HCT116 (cell line): Measurements from ENCODE around the gene EFEMP2. TPM values are rescaled to one million over a fixed set of nuclear protein-coding genes. Genes with fewer than 3 reads are reported as not detected.

Experiments used
- ATAC-seq: fragments of 200-7000 bp; cut with Tn5 transposase; 2 replicates; pipeline ENCODE4 v1.9.1; 2020; ENCODE audit warnings: mild to moderate bottlenecking, moderate library complexity
- BruUV-seq: library from RNA; stranded (reverse); fragments of 400-500 nt; replicated peaks from 2 replicates; lab custom pipeline; 2021; lab: Mats Ljungman, UMichigan
- CTCF ChIA-PET: fragments of 300-600 bp; sonication (Branson Sonifier 250); formaldehyde crosslinking; loops from one replicate; lab custom pipeline; 2021; ENCODE audit warnings: antibody characterized with exemption; lab: Charles Lee
- POLR2A ChIA-PET: fragments of 300-600, 350-600 bp; sonication (Branson Sonifier 250); formaldehyde crosslinking; loops from one replicate; lab custom pipeline; 2021; ENCODE audit warnings: antibody characterized with exemption; lab: Charles Lee
- RAD21 ChIA-PET, 2 experiments: fragments of 300-600 bp; sonication (Branson Sonifier 250); formaldehyde crosslinking; loops; one replicate each; lab custom pipeline; 2023; ENCODE audit warnings: low total read pairs in 2 of 2; ENCODE audit not compliant: uncharacterized antibody in 2 of 2, unreplicated experiment in 2 of 2, low non-redundant PET in 1 of 2; lab: Charles Lee
- DNase-seq: peaks from one replicate; pipeline ENCODE4 v3.0.0-alpha.2; 2010; ENCODE audit warnings: low read depth, low spot score
- H2AFZ ChIP-seq: fragments of 200-600 bp; shearing (Covaris generic), sonication (generic); 2 replicates; pipeline ENCODE4 v1.6.1; 2017; ENCODE audit warnings: low read depth, mixed run types, mixed read lengths, antibody characterized with exemption, low read length; ENCODE audit not compliant: poor library complexity, severe bottlenecking
- H3K27ac ChIP-seq: 2 replicates; pipeline ENCODE4 v1.5.1; 2012; ENCODE audit warnings: low read depth, low read length
- H3K27me3 ChIP-seq: fragments of 200-600 bp; sonication (generic); 2 replicates; pipeline ENCODE4 v1.6.1; 2016; ENCODE audit warnings: mixed run types, low read length, mixed read lengths; ENCODE audit not compliant: insufficient read depth
- H3K36me3 ChIP-seq, 2 experiments: fragments of 200-500 bp in 1 of 2; fragments of 200-600 bp in 1 of 2; sonication (Bioruptor generic) in 1 of 2; sonication (generic) in 1 of 2; 2 replicates each; pipeline versions ENCODE4 v1.5.1 to v1.6.1; 2014 to 2016; ENCODE audit warnings: low read length in 2 of 2, inconsistent platforms in 1 of 2, mixed read lengths in 1 of 2, mixed run types in 1 of 2; ENCODE audit not compliant: insufficient read depth in 2 of 2, control insufficient read depth in 1 of 2
- H3K4me1 ChIP-seq, 2 experiments: fragments of 200-600 bp in 1 of 2; sonication (generic) in 1 of 2; 2 replicates each; pipeline versions ENCODE4 v1.5.1 to v1.6.1; 2012 to 2017; ENCODE audit warnings: low read length in 2 of 2, inconsistent platforms in 1 of 2, mild to moderate bottlenecking in 1 of 2, mixed read lengths in 1 of 2, mixed run types in 1 of 2, moderate library complexity in 1 of 2; ENCODE audit not compliant: insufficient read depth in 2 of 2, control insufficient read depth in 1 of 2
- H3K4me2 ChIP-seq: fragments of 200-600 bp; sonication (generic); 2 replicates; pipeline ENCODE4 v1.6.1; 2017; ENCODE audit warnings: mixed run types, low read length, mixed read lengths
- H3K4me3 ChIP-seq, 2 experiments: fragments of 200-600 bp in 1 of 2; sonication (generic) in 1 of 2; replicated peaks in 1 of 2; 2 replicates each; pipeline ENCODE4 v1.5.1; 2011 to 2016; ENCODE audit warnings: low read length in 2 of 2, control low read depth in 1 of 2, low read depth in 1 of 2, mild to moderate bottlenecking in 1 of 2, mixed read lengths in 1 of 2, mixed run types in 1 of 2
- H3K79me2 ChIP-seq: fragments of 200-600 bp; sonication (generic); 2 replicates; pipeline ENCODE4 v1.6.1; 2017; ENCODE audit warnings: mild to moderate bottlenecking, mixed run types, low read length, moderate library complexity, mixed read lengths; ENCODE audit not compliant: insufficient read depth
- H3K9ac ChIP-seq: fragments of 200-600 bp; sonication (generic); 2 replicates; pipeline ENCODE4 v1.6.1; 2016; ENCODE audit warnings: low read length, mixed read lengths
- H3K9me2 ChIP-seq: fragments of 200-600 bp; sonication (generic), shearing (Covaris generic); 2 replicates; pipeline ENCODE4 v1.6.1; 2017; ENCODE audit warnings: mixed run types, mild to moderate bottlenecking, moderate library complexity; ENCODE audit not compliant: insufficient read depth
- H3K9me3 ChIP-seq, 2 experiments: fragments of 200-500 bp in 1 of 2; fragments of 200-600 bp in 1 of 2; sonication (Bioruptor generic) in 1 of 2; sonication (generic) in 1 of 2; 2 replicates each; pipeline ENCODE4 v1.6.1; 2014 to 2017; ENCODE audit warnings: low read length in 2 of 2, mixed read lengths in 2 of 2, inconsistent platforms in 1 of 2, low read depth in 1 of 2, mild to moderate bottlenecking in 1 of 2, mixed run types in 1 of 2, moderate library complexity in 1 of 2; ENCODE audit not compliant: control insufficient read depth in 1 of 2, insufficient read depth in 1 of 2
- H4K20me1 ChIP-seq: fragments of 200-600 bp; sonication (generic), shearing (Covaris generic); 2 replicates; pipeline ENCODE4 v1.6.1; 2017; ENCODE audit warnings: mixed run types, mild to moderate bottlenecking, moderate library complexity; ENCODE audit not compliant: insufficient read depth
- CBX3 ChIP-seq: IDR thresholded peaks from 2 replicates; pipeline ENCODE4 v1.6.1; 2012; ENCODE audit warnings: low read depth
- CEBPB ChIP-seq: IDR thresholded peaks from 2 replicates; pipeline ENCODE4 v1.6.1; 2012; ENCODE audit warnings: low read depth
- EGR1 ChIP-seq: IDR thresholded peaks from 2 replicates; pipeline ENCODE4 v1.6.1; 2012; ENCODE audit warnings: low read depth
- EZH2 ChIP-seq: fragments of 200-600 bp; sonication (generic); IDR thresholded peaks from 2 replicates; pipeline ENCODE4 v1.6.1; 2017; ENCODE audit warnings: antibody characterized with exemption, mixed run types
- FOSL1 ChIP-seq: IDR thresholded peaks from 2 replicates; pipeline ENCODE4 v1.6.1; 2012; ENCODE audit warnings: low read depth
- JUND ChIP-seq: IDR thresholded peaks from 2 replicates; pipeline ENCODE4 v1.6.1; 2012
- POLR2A ChIP-seq: IDR thresholded peaks from 2 replicates; pipeline ENCODE4 v1.7.0; 2011; ENCODE audit warnings: borderline replicate concordance; ENCODE audit not compliant: insufficient read depth, insufficient read length; ENCODE audit errors: extremely low read depth
- RAD21 ChIP-seq: IDR thresholded peaks from 2 replicates; pipeline ENCODE4 v1.6.1; 2012; ENCODE audit warnings: low read depth, mild to moderate bottlenecking
- SIN3A ChIP-seq: IDR thresholded peaks from 2 replicates; pipeline ENCODE4 v1.6.1; 2012; ENCODE audit warnings: low read depth
- SP1 ChIP-seq: IDR thresholded peaks from 2 replicates; pipeline ENCODE4 v1.6.1; 2012; ENCODE audit warnings: low read depth
- ZFX ChIP-seq: fragments of 450-650 bp; IDR thresholded peaks from 2 replicates; pipeline ENCODE4 v1.6.1; 2017
- ZNF274 ChIP-seq: fragments of 200-500 bp; sonication (Bioruptor generic); IDR thresholded peaks from 2 replicates; pipeline ENCODE4 v1.6.1; 2014; ENCODE audit warnings: mild to moderate bottlenecking, low read depth, low read length, inconsistent platforms
- intact Hi-C: fragments of 100-400 bp; cut with micrococcal nuclease; formaldehyde crosslinking; loops from 2 replicates; pipeline ENCODE4 v1.10.0; 2022
- total RNA-seq: library from RNA; stranded (reverse); gene quantifications from one replicate; pipeline ENCODE4 v1.2.1, GENCODE V29; 2021; ENCODE audit not compliant: unreplicated experiment
- TF ChIP-seq, protein P1 (sequence below): IDR thresholded peaks from 2 replicates; pipeline ENCODE4 v1.6.1; 2011; ENCODE audit warnings: mild to moderate bottlenecking, low read length, moderate library complexity; ENCODE audit not compliant: insufficient replicate concordance; ENCODE audit errors: extremely low read depth
- TF ChIP-seq, protein P2 (sequence below), 3 experiments: fragments of 200-600 bp in 1 of 3; sonication (generic) in 1 of 3; IDR thresholded peaks in 2 of 3; conservative IDR thresholded peaks in 1 of 3; 2 replicates each; pipeline ENCODE4 v1.5.1; 2012 to 2017; ENCODE audit warnings: low read depth in 2 of 3, low read length in 2 of 3, antibody characterized with exemption in 1 of 3, borderline replicate concordance in 1 of 3, control low read depth in 1 of 3, mild to moderate bottlenecking in 1 of 3, mixed read lengths in 1 of 3, mixed run types in 1 of 3, moderate library complexity in 1 of 3; ENCODE audit not compliant: insufficient read depth in 1 of 3
- TF ChIP-seq, protein P3 (sequence below): IDR thresholded peaks from 2 replicates; pipeline ENCODE4 v1.6.1; 2012; ENCODE audit warnings: low read depth
- TF ChIP-seq, protein P4 (sequence below): IDR thresholded peaks from 2 replicates; pipeline ENCODE4 v1.6.1; 2012
- TF ChIP-seq, protein P5 (sequence below): IDR thresholded peaks from 2 replicates; pipeline ENCODE4 v1.6.1; 2012

Gene EFEMP2
- total RNA-seq, 1 experiment from 2014 or later, result 8.4 TPM

DNA sequence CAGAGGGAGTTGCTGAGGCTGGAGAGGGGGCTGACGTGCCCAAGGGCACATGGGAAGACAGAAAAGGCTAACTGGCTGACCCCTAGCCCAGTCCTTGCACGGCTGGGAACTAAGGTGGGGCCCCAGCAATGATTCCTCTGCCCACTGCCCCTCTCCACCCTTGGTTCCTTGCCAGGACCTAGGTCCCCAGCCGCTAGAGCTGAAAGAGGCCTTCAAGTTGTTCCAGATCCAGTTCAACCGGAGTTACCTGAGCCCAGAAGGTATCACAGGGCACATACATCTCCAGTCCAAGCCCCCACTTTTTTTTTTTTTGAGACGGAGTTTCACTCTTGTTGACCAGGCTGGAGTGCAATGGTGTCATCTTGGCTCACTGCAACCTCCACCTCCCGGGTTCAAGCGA, 7.4 kb upstream of the EFEMP2 start:
- peaks cover 5 to 29% of the 10 kb centered on the region in 2 experiments; a peak in 2 of 4 replicates for H3K36me3 ChIP-seq
- H3K4me3 ChIP-seq, result no peak overlapping the region
- TF ChIP-seq, protein P1, sequence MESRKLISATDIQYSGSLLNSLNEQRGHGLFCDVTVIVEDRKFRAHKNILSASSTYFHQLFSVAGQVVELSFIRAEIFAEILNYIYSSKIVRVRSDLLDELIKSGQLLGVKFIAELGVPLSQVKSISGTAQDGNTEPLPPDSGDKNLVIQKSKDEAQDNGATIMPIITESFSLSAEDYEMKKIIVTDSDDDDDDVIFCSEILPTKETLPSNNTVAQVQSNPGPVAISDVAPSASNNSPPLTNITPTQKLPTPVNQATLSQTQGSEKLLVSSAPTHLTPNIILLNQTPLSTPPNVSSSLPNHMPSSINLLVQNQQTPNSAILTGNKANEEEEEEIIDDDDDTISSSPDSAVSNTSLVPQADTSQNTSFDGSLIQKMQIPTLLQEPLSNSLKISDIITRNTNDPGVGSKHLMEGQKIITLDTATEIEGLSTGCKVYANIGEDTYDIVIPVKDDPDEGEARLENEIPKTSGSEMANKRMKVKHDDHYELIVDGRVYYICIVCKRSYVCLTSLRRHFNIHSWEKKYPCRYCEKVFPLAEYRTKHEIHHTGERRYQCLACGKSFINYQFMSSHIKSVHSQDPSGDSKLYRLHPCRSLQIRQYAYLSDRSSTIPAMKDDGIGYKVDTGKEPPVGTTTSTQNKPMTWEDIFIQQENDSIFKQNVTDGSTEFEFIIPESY, result no peak
- no peak for TF ChIP-seq RAD21
- TF ChIP-seq, protein P2, sequence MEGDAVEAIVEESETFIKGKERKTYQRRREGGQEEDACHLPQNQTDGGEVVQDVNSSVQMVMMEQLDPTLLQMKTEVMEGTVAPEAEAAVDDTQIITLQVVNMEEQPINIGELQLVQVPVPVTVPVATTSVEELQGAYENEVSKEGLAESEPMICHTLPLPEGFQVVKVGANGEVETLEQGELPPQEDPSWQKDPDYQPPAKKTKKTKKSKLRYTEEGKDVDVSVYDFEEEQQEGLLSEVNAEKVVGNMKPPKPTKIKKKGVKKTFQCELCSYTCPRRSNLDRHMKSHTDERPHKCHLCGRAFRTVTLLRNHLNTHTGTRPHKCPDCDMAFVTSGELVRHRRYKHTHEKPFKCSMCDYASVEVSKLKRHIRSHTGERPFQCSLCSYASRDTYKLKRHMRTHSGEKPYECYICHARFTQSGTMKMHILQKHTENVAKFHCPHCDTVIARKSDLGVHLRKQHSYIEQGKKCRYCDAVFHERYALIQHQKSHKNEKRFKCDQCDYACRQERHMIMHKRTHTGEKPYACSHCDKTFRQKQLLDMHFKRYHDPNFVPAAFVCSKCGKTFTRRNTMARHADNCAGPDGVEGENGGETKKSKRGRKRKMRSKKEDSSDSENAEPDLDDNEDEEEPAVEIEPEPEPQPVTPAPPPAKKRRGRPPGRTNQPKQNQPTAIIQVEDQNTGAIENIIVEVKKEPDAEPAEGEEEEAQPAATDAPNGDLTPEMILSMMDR (IDR thresholded peaks at IDR 0.05 in 2 of 3, conservative IDR thresholded peaks at IDR 0.05 in 1 of 3; ENCODE audit: borderline replicate concordance in 1 of 3, insufficient read depth in 1 of 3, low read depth in 2 of 3, low read length in 2 of 3), result no peak
- no peak for TF ChIP-seq CEBPB
- no peak for TF ChIP-seq POLR2A
- TF ChIP-seq, protein P3, sequence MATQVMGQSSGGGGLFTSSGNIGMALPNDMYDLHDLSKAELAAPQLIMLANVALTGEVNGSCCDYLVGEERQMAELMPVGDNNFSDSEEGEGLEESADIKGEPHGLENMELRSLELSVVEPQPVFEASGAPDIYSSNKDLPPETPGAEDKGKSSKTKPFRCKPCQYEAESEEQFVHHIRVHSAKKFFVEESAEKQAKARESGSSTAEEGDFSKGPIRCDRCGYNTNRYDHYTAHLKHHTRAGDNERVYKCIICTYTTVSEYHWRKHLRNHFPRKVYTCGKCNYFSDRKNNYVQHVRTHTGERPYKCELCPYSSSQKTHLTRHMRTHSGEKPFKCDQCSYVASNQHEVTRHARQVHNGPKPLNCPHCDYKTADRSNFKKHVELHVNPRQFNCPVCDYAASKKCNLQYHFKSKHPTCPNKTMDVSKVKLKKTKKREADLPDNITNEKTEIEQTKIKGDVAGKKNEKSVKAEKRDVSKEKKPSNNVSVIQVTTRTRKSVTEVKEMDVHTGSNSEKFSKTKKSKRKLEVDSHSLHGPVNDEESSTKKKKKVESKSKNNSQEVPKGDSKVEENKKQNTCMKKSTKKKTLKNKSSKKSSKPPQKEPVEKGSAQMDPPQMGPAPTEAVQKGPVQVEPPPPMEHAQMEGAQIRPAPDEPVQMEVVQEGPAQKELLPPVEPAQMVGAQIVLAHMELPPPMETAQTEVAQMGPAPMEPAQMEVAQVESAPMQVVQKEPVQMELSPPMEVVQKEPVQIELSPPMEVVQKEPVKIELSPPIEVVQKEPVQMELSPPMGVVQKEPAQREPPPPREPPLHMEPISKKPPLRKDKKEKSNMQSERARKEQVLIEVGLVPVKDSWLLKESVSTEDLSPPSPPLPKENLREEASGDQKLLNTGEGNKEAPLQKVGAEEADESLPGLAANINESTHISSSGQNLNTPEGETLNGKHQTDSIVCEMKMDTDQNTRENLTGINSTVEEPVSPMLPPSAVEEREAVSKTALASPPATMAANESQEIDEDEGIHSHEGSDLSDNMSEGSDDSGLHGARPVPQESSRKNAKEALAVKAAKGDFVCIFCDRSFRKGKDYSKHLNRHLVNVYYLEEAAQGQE, result no peak
- TF ChIP-seq SP1, result no peak
- no peak for TF ChIP-seq EZH2
- TF ChIP-seq EGR1, result no peak
- TF ChIP-seq, protein P4, sequence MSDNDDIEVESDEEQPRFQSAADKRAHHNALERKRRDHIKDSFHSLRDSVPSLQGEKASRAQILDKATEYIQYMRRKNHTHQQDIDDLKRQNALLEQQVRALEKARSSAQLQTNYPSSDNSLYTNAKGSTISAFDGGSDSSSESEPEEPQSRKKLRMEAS, result no peak
- no peak for TF ChIP-seq JUND
- no peak for TF ChIP-seq CBX3
- TF ChIP-seq, protein P5, sequence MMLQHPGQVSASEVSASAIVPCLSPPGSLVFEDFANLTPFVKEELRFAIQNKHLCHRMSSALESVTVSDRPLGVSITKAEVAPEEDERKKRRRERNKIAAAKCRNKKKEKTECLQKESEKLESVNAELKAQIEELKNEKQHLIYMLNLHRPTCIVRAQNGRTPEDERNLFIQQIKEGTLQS, result no peak
- no peak for TF ChIP-seq ZNF274
- TF ChIP-seq SIN3A, result no peak
- no peak for TF ChIP-seq ZFX
- TF ChIP-seq FOSL1, result no peak
- no peaks in the 10 kb centered on the region for H3K9me3 ChIP-seq
- no peak overlapping the region for H3K9ac ChIP-seq
- peaks cover 2 to 9% of the 10 kb centered on the region in 2 experiments; a peak in 3 of 4 replicates for H3K4me1 ChIP-seq
- POLR2A ChIA-PET, result no interaction called here
- no peak overlapping the region for H3K4me2 ChIP-seq
- H3K27me3 ChIP-seq, result no peaks in the 10 kb centered on the region
- H3K79me2 ChIP-seq, result peaks cover 15% of the 10 kb centered on the region; the same call in 1 of the 2 replicates
- ATAC-seq (no peak), DNase-seq (no peak)
- no peak overlapping the region for H2AFZ ChIP-seq
- H4K20me1 ChIP-seq, result no peaks in the 10 kb centered on the region
- intact Hi-C loops, result no loop called here
- BruUV-seq, result no TSS peak
- CTCF ChIA-PET, result no interaction called here
- no peaks in the 10 kb centered on the region for H3K9me2 ChIP-seq
- RAD21 ChIA-PET, result no interaction called here
- no peak overlapping the region for H3K27ac ChIP-seq
